Memory B cell (primary cell): ENCODE measurements around the gene CLINT1.

Source experiments
- ATAC-seq: fragments of 150-1000 bp; cut with Tn5 transposase; 2 replicates; pipeline ENCODE4 v1.10.0; 2021; ENCODE audit warnings: low read depth, mild to moderate bottlenecking, moderate library complexity
- DNase-seq, 2 donors: peaks; one replicate each; pipeline ENCODE4 v3.0.0; 2022; ENCODE audit warnings: low spot score in 2 of 2
- H3K27ac Mint-ChIP-seq: one replicate; pipeline ENCODE4 v1.8.0; 2022; ENCODE audit warnings: mild to moderate bottlenecking, moderate library complexity, mixed read lengths
- H3K27me3 Mint-ChIP-seq: one replicate; pipeline ENCODE4 v1.8.0; 2022; ENCODE audit warnings: mixed read lengths
- H3K36me3 Mint-ChIP-seq: one replicate; pipeline ENCODE4 v1.8.0; 2022; ENCODE audit warnings: mild to moderate bottlenecking, mixed read lengths
- H3K4me1 Mint-ChIP-seq: one replicate; pipeline ENCODE4 v1.8.0; 2022; ENCODE audit warnings: mixed read lengths
- H3K4me3 Mint-ChIP-seq: one replicate; pipeline ENCODE4 v1.8.0; 2022; ENCODE audit warnings: mild to moderate bottlenecking, moderate library complexity, mixed read lengths
- H3K9me3 Mint-ChIP-seq: one replicate; pipeline ENCODE4 v1.8.0; 2022; ENCODE audit warnings: mixed read lengths

CLINT1 gene

GRCh38 chr5:157778121-157778805 lies 80.7 kb downstream of the CLINT1 start:
- ATAC-seq (no peak), DNase-seq (no peak)
- H3K36me3 Mint-ChIP-seq: peaks cover 1% of the 10 kb centered on the region
- H3K9me3 Mint-ChIP-seq: no peaks in the 10 kb centered on the region
- H3K4me3 Mint-ChIP-seq: no peak overlapping the region
- H3K27me3 Mint-ChIP-seq: peaks cover 3% of the 10 kb centered on the region
- H3K4me1 Mint-ChIP-seq: no peaks in the 10 kb centered on the region
- no peak overlapping the region for H3K27ac Mint-ChIP-seq

DNA sequence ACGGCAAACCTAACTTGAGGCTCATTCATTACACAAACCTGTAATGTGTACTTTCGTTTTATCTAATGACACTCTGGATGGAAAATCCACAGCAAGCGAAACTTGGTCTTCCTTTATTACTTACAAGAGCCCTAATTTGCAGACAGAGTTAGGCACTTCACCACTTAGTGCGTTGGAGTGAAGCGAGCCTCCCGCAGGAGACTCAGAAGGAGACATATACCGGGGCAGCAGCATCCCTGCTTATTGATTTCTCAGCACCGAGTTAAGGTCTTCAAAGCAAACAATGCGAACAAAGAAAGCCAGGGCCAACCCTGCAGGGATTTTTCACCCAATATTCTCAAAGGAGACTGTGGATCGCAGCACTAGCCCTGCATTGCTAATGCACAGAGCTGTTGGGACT lies 86.8 kb downstream of the CLINT1 start:
- ATAC-seq (no peak), DNase-seq (no peak)
- peak overlapping the region; percentile 63 for H3K4me3 Mint-ChIP-seq
- H3K27ac Mint-ChIP-seq: no peak overlapping the region
- peaks cover 3% of the 10 kb centered on the region for H3K4me1 Mint-ChIP-seq
- H3K27me3 Mint-ChIP-seq: peaks cover 3% of the 10 kb centered on the region
- H3K9me3 Mint-ChIP-seq: no peaks in the 10 kb centered on the region
- peaks cover 3% of the 10 kb centered on the region for H3K36me3 Mint-ChIP-seq

DNA sequence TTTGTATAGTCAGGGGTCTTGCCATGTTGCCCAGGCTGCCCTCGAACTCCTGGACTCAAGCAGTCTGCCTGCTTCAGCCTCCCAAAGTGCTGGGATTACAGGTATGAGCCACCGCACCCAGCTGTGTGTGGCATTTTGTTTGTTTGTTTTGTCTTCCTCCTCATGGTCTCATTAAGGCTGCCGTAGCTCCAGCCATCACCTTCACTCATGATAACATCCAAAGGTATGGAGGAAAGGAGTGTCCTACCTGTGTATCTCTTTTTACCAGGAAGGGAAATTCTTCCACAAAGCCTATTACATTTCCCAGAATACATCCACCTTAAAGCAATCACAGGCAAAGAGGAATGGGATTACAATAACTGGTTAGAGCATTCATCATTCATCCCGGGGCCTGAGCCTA lies 88.3 kb downstream of the CLINT1 start:
- DNase-seq: no peak
- H3K4me1 Mint-ChIP-seq: peaks cover 6% of the 10 kb centered on the region
- H3K9me3 Mint-ChIP-seq: no peaks in the 10 kb centered on the region
- peaks cover 3% of the 10 kb centered on the region for H3K36me3 Mint-ChIP-seq
- no peak overlapping the region for H3K4me3 Mint-ChIP-seq
- H3K27ac Mint-ChIP-seq: no peak overlapping the region
- peaks cover 3% of the 10 kb centered on the region for H3K27me3 Mint-ChIP-seq
- ATAC-seq: no peak

GRCh38 chr5:157767689-157768088 lies 91.3 kb downstream of the CLINT1 start:
- ATAC-seq: no peak
- Mint-ChIP-seq H3K4me3 (no peak overlapping the region), H3K27me3 (no peaks in the 10 kb centered on the region), H3K27ac (no peak overlapping the region), H3K9me3 (no peaks in the 10 kb centered on the region), H3K4me1 (peaks cover 6% of the 10 kb centered on the region), H3K36me3 (no peaks in the 10 kb centered on the region)
- no peak for DNase-seq

DNA sequence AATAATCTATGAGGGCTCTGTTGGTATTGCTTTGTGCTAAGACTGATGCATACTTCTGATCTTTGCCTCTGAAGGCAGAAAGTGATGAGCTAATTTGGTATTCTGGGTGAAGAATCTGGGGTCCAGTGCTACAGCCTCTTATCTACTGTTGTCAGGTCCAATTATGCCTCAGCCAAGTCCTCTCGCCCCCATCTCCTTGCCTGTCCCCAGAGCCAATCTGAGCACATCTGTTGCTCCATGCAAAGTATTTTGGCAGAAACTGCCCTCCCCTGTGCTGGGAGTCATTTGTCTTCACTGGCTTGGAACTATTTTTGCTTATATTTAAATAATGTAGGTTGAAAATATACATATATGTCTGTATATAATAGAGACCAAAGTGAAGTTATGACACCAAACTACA lies 92.0 kb downstream of the CLINT1 start:
- Mint-ChIP-seq H3K9me3 (no peaks in the 10 kb centered on the region), H3K36me3 (no peaks in the 10 kb centered on the region), H3K4me3 (no peak overlapping the region), H3K4me1 (peaks cover 3% of the 10 kb centered on the region), H3K27me3 (no peaks in the 10 kb centered on the region), H3K27ac (no peak overlapping the region)
- ATAC-seq: no peak
- no peak for DNase-seq

GRCh38 chr5:157766442-157766841 lies 92.5 kb downstream of the CLINT1 start:
- H3K27ac Mint-ChIP-seq: no peak overlapping the region
- no peak overlapping the region for H3K4me3 Mint-ChIP-seq
- no peaks in the 10 kb centered on the region for H3K9me3 Mint-ChIP-seq
- ATAC-seq (no peak), DNase-seq (no peak)
- H3K36me3 Mint-ChIP-seq: no peaks in the 10 kb centered on the region
- H3K27me3 Mint-ChIP-seq: no peaks in the 10 kb centered on the region
- peaks cover 3% of the 10 kb centered on the region for H3K4me1 Mint-ChIP-seq

GRCh38 chr5:157764531-157764930 lies 94.4 kb downstream of the CLINT1 start:
- no peak overlapping the region for H3K4me3 Mint-ChIP-seq
- peaks cover 3% of the 10 kb centered on the region for H3K4me1 Mint-ChIP-seq
- no peaks in the 10 kb centered on the region for H3K27me3 Mint-ChIP-seq
- H3K27ac Mint-ChIP-seq: no peak overlapping the region
- ATAC-seq: no peak
- H3K36me3 Mint-ChIP-seq: no peaks in the 10 kb centered on the region
- DNase-seq: no peak
- H3K9me3 Mint-ChIP-seq: no peaks in the 10 kb centered on the region

GRCh38 chr5:157761690-157762621 lies 97.0 kb downstream of the CLINT1 start:
- no peaks in the 10 kb centered on the region for H3K27me3 Mint-ChIP-seq
- no peak overlapping the region for H3K27ac Mint-ChIP-seq
- peak; percentile 14 to 28 for DNase-seq
- H3K36me3 Mint-ChIP-seq: no peaks in the 10 kb centered on the region
- H3K4me1 Mint-ChIP-seq: peaks cover 3% of the 10 kb centered on the region
- H3K9me3 Mint-ChIP-seq: no peaks in the 10 kb centered on the region
- H3K4me3 Mint-ChIP-seq: no peak overlapping the region
- peak; percentile 85 for ATAC-seq

GRCh38 chr5:157758706-157759105 lies 100.2 kb downstream of the CLINT1 start:
- no peaks in the 10 kb centered on the region for H3K4me1 Mint-ChIP-seq
- DNase-seq: no peak
- peaks cover 11% of the 10 kb centered on the region for H3K36me3 Mint-ChIP-seq
- no peak for ATAC-seq
- H3K4me3 Mint-ChIP-seq: no peak overlapping the region
- no peaks in the 10 kb centered on the region for H3K27me3 Mint-ChIP-seq
- H3K27ac Mint-ChIP-seq: no peak overlapping the region
- no peaks in the 10 kb centered on the region for H3K9me3 Mint-ChIP-seq

GRCh38 chr5:157756122-157756521 lies 102.8 kb downstream of the CLINT1 start:
- ATAC-seq (no peak), DNase-seq (no peak)
- H3K4me3 Mint-ChIP-seq: no peak overlapping the region
- H3K27ac Mint-ChIP-seq: no peak overlapping the region
- H3K4me1 Mint-ChIP-seq: no peaks in the 10 kb centered on the region
- H3K9me3 Mint-ChIP-seq: no peaks in the 10 kb centered on the region
- H3K36me3 Mint-ChIP-seq: peaks cover 16% of the 10 kb centered on the region
- no peaks in the 10 kb centered on the region for H3K27me3 Mint-ChIP-seq

GRCh38 chr5:157750320-157750719 lies 108.6 kb downstream of the CLINT1 start:
- ATAC-seq (no peak), DNase-seq (no peak)
- Mint-ChIP-seq H3K27ac (no peak overlapping the region), H3K36me3 (peaks cover 14% of the 10 kb centered on the region), H3K9me3 (no peaks in the 10 kb centered on the region), H3K4me1 (peaks cover 9% of the 10 kb centered on the region), H3K4me3 (no peak overlapping the region), H3K27me3 (no peaks in the 10 kb centered on the region)

DNA sequence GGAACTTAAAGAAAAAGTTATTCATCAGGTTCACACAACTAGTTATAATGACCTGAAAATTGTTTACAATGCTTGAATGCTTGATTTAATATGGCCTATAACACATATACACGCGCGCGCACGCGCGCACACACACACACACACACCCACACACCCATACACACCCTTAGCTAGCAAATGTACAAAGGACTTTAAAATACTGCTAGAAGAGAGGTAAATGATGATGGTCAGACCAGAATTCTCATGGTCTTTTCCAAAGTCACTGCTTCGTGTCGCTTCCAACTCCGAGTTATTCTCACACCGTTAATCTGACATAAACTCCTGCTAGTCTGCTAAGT lies 109.5 kb downstream of the CLINT1 start:
- H3K36me3 Mint-ChIP-seq: peaks cover 8% of the 10 kb centered on the region
- H3K27me3 Mint-ChIP-seq: no peaks in the 10 kb centered on the region
- DNase-seq: no peak
- H3K9me3 Mint-ChIP-seq: no peaks in the 10 kb centered on the region
- H3K27ac Mint-ChIP-seq: no peak overlapping the region
- H3K4me1 Mint-ChIP-seq: peaks cover 16% of the 10 kb centered on the region
- no peak overlapping the region for H3K4me3 Mint-ChIP-seq
- no peak for ATAC-seq

DNA sequence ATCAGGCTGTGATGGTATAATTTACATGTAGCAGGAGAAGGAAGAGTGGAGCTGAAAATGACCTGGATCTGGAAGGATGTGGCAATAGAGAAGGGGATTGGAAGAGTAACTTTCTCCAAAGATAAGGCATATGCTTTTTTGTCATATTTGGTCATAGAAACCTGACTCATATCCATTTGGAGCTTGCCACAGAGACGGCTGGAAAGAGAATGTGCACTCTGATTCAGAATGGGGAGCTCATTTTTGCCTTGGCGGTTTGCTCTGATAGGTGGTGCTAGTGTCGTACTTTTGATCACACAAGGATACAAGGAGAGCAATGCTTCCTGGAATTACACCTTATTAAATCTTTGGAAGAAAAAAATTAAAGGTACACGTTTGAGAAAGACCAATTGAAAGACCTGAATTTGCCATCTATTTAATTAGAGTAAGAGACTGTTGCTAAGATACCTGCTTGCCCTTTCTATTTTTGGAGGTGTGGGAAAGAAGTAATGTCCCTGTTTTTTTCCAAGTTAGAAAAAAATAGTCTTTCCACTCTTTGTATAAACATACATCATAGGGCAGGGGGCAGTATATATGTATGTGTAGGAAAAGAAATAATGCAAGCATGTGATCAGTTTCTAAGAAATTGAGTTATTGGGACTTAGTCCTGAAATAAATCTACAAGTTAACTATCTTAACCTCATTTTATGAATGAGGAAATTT lies 110.0 kb downstream of the CLINT1 start:
- H3K4me3 Mint-ChIP-seq: no peak overlapping the region
- peaks cover 19% of the 10 kb centered on the region for H3K4me1 Mint-ChIP-seq
- no peaks in the 10 kb centered on the region for H3K9me3 Mint-ChIP-seq
- peaks cover 6% of the 10 kb centered on the region for H3K36me3 Mint-ChIP-seq
- ATAC-seq: no peak
- H3K27ac Mint-ChIP-seq: no peak overlapping the region
- H3K27me3 Mint-ChIP-seq: no peaks in the 10 kb centered on the region
- no peak for DNase-seq
